Endodermal cell (in vitro differentiated cells): ENCODE measurements around the gene RHEBL1. TPM values are rescaled to one million over a fixed set of nuclear protein-coding genes. Genes with fewer than 3 reads are reported as not detected.

Experiments used
- DNase-seq: peaks from one replicate; pipeline ENCODE4 v3.0.0-alpha.2; 2017
- H3K27ac ChIP-seq: 2 replicates; pipeline ENCODE4 v1.5.1; 2013; ENCODE audit warnings: mild to moderate bottlenecking, low read depth, low read length, moderate library complexity
- H3K27me3 ChIP-seq: 2 replicates; pipeline ENCODE4 v1.6.1; 2013; ENCODE audit warnings: mild to moderate bottlenecking, low read length, moderate library complexity; ENCODE audit not compliant: insufficient read depth, control insufficient read depth, poor library complexity, severe bottlenecking
- H3K36me3 ChIP-seq: 2 replicates; pipeline ENCODE4 v1.7.0; 2013; ENCODE audit warnings: mild to moderate bottlenecking, low read length, moderate library complexity; ENCODE audit not compliant: control insufficient read depth, insufficient read depth
- H3K4me1 ChIP-seq: one replicate; pipeline ENCODE4 v1.7.0; 2013; ENCODE audit warnings: low read length; ENCODE audit not compliant: control insufficient read depth, insufficient read depth
- H3K4me3 ChIP-seq: 2 replicates; pipeline ENCODE4 v1.5.1; 2013; ENCODE audit warnings: mild to moderate bottlenecking, low read length, moderate library complexity
- H3K9ac ChIP-seq: 2 replicates; pipeline ENCODE4 v1.6.1; 2013; ENCODE audit warnings: mild to moderate bottlenecking, low read length, moderate library complexity; ENCODE audit not compliant: poor library complexity, severe bottlenecking; ENCODE audit errors: extremely low read depth
- H3K9me3 ChIP-seq: 2 replicates; pipeline ENCODE4 v1.6.1; 2013; ENCODE audit warnings: mild to moderate bottlenecking, low read length, moderate library complexity; ENCODE audit not compliant: control insufficient read depth
- H3K27ac Mint-ChIP-seq: 2 replicates; pipeline ENCODE4 v1.8.0; 2020; ENCODE audit warnings: mixed read lengths
- H3K27me3 Mint-ChIP-seq: 2 replicates; pipeline ENCODE4 v1.8.0; 2021; ENCODE audit warnings: mild to moderate bottlenecking, mixed read lengths; ENCODE audit not compliant: insufficient read depth
- H3K36me3 Mint-ChIP-seq: 2 replicates; pipeline ENCODE4 v1.8.0; 2020; ENCODE audit warnings: low read depth, mixed read lengths
- H3K4me1 Mint-ChIP-seq: 2 replicates; pipeline ENCODE4 v1.8.0; 2020; ENCODE audit warnings: mixed read lengths
- H3K4me3 Mint-ChIP-seq: 2 replicates; pipeline ENCODE4 v1.8.0; 2020; ENCODE audit warnings: mild to moderate bottlenecking, moderate library complexity, mixed read lengths
- H3K9me3 Mint-ChIP-seq: 2 replicates; pipeline ENCODE4 v1.8.0; 2020; ENCODE audit warnings: mild to moderate bottlenecking, mixed read lengths
- CTCF ChIP-seq: fragments of 200-600 bp; sonication (generic); conservative IDR thresholded peaks from 2 replicates; pipeline ENCODE4 v1.5.0; 2021; ENCODE audit warnings: antibody characterized with exemption, mild to moderate bottlenecking
- WGBS, 2 experiments: methylation state at CpG; one replicate each; pipeline versions ENCODE4 v1.1.5 to v1.1.7; 2013; ENCODE audit warnings: missing lambda C conversion rate in 2 of 2, mixed read lengths in 1 of 2; ENCODE audit not compliant: insufficient coverage in 1 of 2, insufficient read length in 1 of 2; 5-methylcytosine and 5-hydroxymethylcytosine counted together
- total RNA-seq, 2 donors: library from RNA; stranded (reverse); fragmentation: NEBNext Ultra II Directional in 1 of 2; extraction: Animal tissue kit (Norgen Biotek cat#: 25700) in 1 of 2; gene quantifications; 2 replicates in 1 of 2; 3 replicates in 1 of 2; pipeline ENCODE4 v1.2.1, GENCODE V29; 2021

RHEBL1 gene
- total RNA-seq, 2 donors from 2014 or later: 2.5 to 3.2 TPM

- Histone ChIP-seq H3K9ac (no peak overlapping the region), H3K9me3 (no peaks in the 10 kb centered on the region), H3K36me3 (peaks cover 88% of the 10 kb centered on the region), H3K27ac (no peak overlapping the region), H3K4me1 (no peaks in the 10 kb centered on the region), H3K27me3 (no peaks in the 10 kb centered on the region), H3K4me3 (no peak overlapping the region)
- Mint-ChIP-seq H3K27me3 (no peaks in the 10 kb centered on the region), H3K4me3 (no peak overlapping the region), H3K36me3 (peaks cover 79% of the 10 kb centered on the region), H3K9me3 (no peaks in the 10 kb centered on the region), H3K4me1 (no peaks in the 10 kb centered on the region), H3K27ac (no peak overlapping the region)
- no peak for TF ChIP-seq CTCF
- no peak for DNase-seq
- 96% methylated on average over 4 of the region's 4 CpGs; no CpG with 5 or more reads in 1 of the 2 experiments for WGBS, 2 experiments
Observed at GRCh38 chr12:49034286-49034622, 35.5 kb downstream of the RHEBL1 start.

GRCh38 chr12:49033611-49034285 is 36.0 kb downstream of the RHEBL1 start:
- Mint-ChIP-seq H3K27me3 (no peaks in the 10 kb centered on the region), H3K27ac (no peak overlapping the region)
- WGBS, 2 experiments: 95 to 100% methylated on average over 7 to 12 of the region's 12 CpGs

GRCh38 chr12:49032679-49033447 is 36.9 kb downstream of the RHEBL1 start:
- 91 to 100% methylated on average over 3 of the region's 3 CpGs for WGBS, 2 experiments
- Histone ChIP-seq H3K4me3 (no peak overlapping the region), H3K27me3 (no peaks in the 10 kb centered on the region), H3K27ac (no peak overlapping the region), H3K9ac (no peak overlapping the region), H3K4me1 (no peaks in the 10 kb centered on the region), H3K36me3 (peaks cover 87% of the 10 kb centered on the region), H3K9me3 (no peaks in the 10 kb centered on the region)
- DNase-seq: no peak
- Mint-ChIP-seq H3K4me3 (no peak overlapping the region), H3K4me1 (no peaks in the 10 kb centered on the region), H3K27me3 (no peaks in the 10 kb centered on the region), H3K36me3 (peaks cover 81% of the 10 kb centered on the region), H3K9me3 (no peaks in the 10 kb centered on the region), H3K27ac (no peak overlapping the region)
- no peak for TF ChIP-seq CTCF

More at GRCh38 chr12:49033611-49034285, 36.0 kb downstream of the RHEBL1 start:
- DNase-seq: no peak
- H3K36me3 Mint-ChIP-seq: peaks cover 81% of the 10 kb centered on the region
- H3K4me3 ChIP-seq: no peak overlapping the region
- TF ChIP-seq CTCF: no peak
- H3K9me3 ChIP-seq: no peaks in the 10 kb centered on the region
- no peaks in the 10 kb centered on the region for H3K9me3 Mint-ChIP-seq
- no peak overlapping the region for H3K4me3 Mint-ChIP-seq
- no peaks in the 10 kb centered on the region for H3K27me3 ChIP-seq
- no peak overlapping the region for H3K9ac ChIP-seq
- no peaks in the 10 kb centered on the region for H3K4me1 Mint-ChIP-seq
- H3K27ac ChIP-seq: no peak overlapping the region
- no peaks in the 10 kb centered on the region for H3K4me1 ChIP-seq
- H3K36me3 ChIP-seq: peaks cover 87% of the 10 kb centered on the region
